ENCODE measurements around the gene PIAS4.

PIAS4 gene

DNA sequence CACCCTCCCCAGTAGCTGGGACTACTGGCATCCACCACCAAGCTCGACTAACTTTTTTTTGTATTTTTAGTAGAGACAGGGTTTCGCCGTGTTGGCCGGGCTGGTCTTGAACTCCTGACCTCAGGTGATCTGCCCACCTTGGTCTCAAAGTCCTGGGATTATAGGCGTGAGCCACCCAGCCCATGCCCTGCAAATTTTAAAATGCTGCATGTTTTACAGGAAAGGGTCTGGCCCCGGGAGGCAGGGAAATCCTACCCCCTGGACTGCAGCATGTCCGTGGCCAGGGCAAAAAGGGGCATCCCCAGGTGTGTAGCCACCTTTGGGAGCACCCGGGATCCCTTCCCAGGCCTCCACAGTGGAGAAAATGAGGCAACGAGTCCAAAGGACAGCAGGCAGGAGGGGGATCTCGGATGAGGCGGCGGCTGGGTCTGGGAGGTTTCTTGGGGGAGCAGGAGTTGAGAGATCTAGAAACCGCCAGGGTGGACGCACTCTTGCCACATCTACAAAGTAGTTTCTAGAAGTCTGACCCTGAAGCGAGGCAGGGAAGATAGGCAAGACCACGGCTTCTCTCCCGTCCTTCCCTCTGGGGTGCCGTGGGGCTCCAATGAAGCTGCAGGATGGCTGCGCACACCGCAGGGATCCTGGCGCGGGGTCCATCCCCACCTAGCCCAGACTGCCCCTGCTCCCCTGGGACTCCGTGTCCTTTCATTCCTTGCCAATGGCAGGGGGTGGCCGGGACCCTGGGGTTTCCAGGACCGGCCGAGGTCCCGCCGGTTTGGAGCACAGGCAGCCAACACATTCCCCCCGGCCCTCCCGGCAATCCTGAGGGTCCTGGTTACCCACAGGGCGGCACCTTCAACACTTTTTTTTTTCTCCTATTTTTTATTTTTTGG is 80.5 kb downstream of the PIAS4 start:
- no peaks in the 10 kb centered on the region for H3K27me3 Mint-ChIP-seq (ENCODE audit: low read depth)
- H3K27ac Mint-ChIP-seq = peak overlapping the region; percentile 92
- peaks cover 3% of the 10 kb centered on the region for H3K36me3 Mint-ChIP-seq (ENCODE audit: low read depth)
- H3K9me3 Mint-ChIP-seq = no peaks in the 10 kb centered on the region
- H3K4me1 Mint-ChIP-seq (ENCODE audit: low read depth) = peaks cover 37% of the 10 kb centered on the region
- peak overlapping the region; percentile 82 for H3K4me3 Mint-ChIP-seq

DNA sequence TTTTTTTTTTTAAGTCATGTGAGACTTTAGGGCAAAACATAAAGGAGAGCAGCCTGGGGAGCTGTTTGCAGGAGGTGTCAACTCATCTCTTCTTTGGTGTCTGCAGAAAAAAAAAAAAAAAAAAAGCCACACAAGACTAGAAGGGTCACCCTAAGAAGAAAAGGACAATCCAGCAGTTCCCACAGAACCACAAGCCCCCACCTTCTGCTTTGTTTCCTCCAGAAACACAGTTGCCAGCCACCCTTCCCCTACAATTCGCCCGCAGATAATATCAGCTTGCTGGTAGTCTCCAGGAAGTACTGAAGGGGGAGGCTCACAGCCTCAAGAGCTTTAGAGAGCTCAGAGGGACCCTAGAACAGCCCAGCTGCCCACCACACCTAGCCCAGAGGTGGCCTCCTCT is 81.4 kb downstream of the PIAS4 start:
- H3K4me1 Mint-ChIP-seq (ENCODE audit: low read depth) = peaks cover 34% of the 10 kb centered on the region
- H3K27me3 Mint-ChIP-seq (ENCODE audit: low read depth) = no peaks in the 10 kb centered on the region
- H3K36me3 Mint-ChIP-seq (ENCODE audit: low read depth) = peaks cover 8% of the 10 kb centered on the region
- H3K9me3 Mint-ChIP-seq = no peaks in the 10 kb centered on the region
- H3K4me3 Mint-ChIP-seq = peak overlapping the region; percentile 82
- H3K27ac Mint-ChIP-seq = peak overlapping the region; percentile 92

All from T-helper 1 cell treated with Interleukin-12 subunit alpha and Interleukin-12 subunit beta and Interleukin-4 antibody, amounts not matched to agents 30 μg/mL and 1 μg/mL, for 36 hours (primary cell).